ENCODE measurements around the gene KLHL36. TPM values are rescaled to one million over a fixed set of nuclear protein-coding genes. Genes with fewer than 3 reads are reported as not detected.

Gene KLHL36
- 37.9 and 42.3 TPM in 2 replicates for total RNA-seq

DNA sequence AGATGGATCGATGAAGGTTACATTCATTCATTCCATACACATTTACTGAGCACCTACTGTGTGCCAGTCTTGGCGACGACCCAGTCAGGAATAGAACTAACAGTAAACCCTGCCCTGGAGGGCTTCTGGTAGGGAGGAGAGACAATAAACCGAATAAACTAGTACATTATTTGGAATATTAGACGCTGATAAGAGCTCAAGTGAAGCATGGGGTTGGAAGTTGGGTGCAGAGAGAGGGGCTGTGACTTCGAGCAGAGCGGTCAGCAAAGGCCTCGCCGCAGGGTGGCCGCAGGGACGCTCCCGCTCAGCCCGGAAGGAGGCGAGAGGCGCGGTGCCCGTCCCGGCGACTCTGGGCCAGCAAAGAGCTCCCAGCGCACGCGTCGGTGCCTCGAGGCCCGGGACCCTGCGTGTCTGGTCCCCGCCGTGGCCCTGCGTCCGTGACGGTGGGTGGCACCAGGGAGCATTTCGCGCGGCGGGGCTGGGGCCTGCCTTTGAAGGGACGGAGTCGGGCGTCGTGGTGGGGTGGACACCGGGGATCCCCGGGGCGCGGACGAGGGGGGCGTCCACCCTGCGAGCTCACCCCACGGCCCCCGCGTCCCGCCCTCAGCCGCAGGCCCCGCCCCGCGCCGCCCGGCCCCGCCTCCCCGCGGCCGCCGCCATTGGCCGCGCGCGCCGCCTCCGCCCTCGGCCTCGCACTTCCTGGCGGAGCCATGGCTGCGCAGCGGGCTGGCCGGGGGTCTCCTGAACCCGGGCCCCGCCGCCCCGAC lies at the start of gene KLHL36:
Gene KLHL36, plus strand, starts transcription at position 684 of the 767 bp plus-strand sequence. CDS start 2,357 bp downstream, outside the sequence.

DNA sequence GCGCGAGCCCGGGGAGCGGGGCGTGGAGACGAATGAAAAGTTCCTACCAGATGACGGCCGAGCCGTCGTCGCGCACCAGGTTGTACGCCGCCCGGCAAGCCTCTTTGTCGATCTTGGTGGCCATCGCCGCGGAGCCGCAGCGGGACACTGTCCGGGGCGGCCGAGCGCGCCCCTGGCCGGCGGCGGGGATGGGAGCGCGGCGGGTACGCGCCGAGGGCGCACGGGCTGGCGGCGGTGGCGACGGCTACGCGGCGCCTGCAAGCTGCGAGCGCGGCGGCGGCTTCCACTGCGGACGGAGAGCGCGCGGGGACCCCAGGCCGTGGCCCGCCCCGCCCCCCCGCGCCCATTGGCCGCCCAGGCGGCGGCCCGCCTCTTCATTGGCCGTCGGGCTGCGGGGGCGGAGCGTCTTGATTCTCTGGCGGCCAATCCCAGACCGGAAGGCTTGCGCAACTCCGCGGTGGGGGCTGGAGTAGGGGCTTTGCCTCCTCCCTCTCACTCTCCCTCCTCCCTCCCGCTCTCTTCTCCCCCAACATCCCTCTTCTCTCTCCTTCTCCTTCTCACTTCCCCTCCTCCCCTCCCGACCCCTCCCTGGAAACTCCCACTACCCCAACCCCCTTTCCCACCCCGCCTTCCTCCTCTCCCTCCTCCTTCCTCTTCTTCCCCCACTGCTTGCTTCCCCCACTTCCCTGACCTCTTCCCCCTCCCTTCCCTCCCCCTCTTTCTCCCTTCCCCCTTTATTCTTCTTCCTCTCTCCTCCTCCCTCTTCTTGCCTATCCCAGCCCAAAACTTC lies 30.3 kb upstream of the KLHL36 start, which contains the start of gene COTL1:
Gene COTL1, minus strand, starts transcription at position 288 of the 790 bp plus-strand sequence. Its CDS starts 164 bp downstream, at position 124.

DNA sequence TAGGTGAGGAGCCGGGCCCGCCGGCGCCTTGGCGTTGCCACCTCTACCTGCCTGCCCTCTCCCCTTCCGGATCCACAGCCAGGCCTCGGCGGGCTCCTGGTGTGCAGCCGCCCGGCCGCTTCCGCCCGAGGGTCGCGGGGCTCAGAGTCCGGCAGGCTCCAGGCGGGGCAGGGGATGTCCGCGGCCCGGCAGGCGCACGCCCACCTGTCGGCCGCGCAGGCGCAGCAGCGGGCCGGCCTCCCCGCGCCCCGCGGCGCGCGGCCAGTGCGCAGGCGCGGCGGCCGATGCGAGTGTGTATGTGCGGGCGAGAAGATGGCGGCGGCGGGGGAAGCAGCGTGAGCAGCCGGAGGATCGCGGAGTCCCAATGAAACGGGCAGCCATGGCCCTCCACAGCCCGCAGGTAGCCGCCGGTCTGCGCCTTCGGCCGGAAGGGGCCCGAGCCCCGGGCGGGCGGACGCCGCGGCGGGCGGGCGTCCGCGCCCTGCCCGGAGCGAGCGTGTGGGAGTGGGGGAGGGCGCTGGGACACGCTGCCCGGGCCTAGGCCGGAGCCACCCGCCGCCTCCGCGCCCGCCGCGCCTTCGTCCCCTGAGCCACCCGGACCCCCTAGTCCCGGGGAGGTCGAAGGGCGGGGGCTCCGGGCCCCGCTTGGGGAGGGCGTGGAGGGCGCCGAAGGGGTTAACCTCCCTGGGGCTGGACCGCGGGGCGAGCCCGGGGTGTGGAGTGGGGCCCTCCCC lies 51.6 kb downstream of the KLHL36 start, which contains the start of gene USP10:
Gene USP10, plus strand, starts transcription at position 289 of the 734 bp plus-strand sequence. Its CDS starts 91 bp downstream, at position 380.

Other genes starting within 250 kb of the KLHL36 start
- gene MEAK7, start 143.9 kb upstream of the KLHL36 start, total RNA-seq: 10.3 and 14.6 TPM in 2 replicates
- 199 and 226 TPM in 2 replicates for gene COTL1, start 30.4 kb upstream of the KLHL36 start, total RNA-seq
- 34.4 and 38.8 TPM in 2 replicates for gene USP10, start 51.5 kb downstream of the KLHL36 start, total RNA-seq
- gene CRISPLD2, start 171.5 kb downstream of the KLHL36 start, total RNA-seq: 5.8 and 10.7 TPM in 2 replicates

Measured in cardiac ventricle fibroblast (primary cell).